ENCODE results near the gene PTPRN2.
"Not testable (repeated sequence)": the region's sequence is repeated elsewhere in the genome, so short reads cannot be mapped to it uniquely, and the experiment has no call there.

Gene PTPRN2

DNA sequence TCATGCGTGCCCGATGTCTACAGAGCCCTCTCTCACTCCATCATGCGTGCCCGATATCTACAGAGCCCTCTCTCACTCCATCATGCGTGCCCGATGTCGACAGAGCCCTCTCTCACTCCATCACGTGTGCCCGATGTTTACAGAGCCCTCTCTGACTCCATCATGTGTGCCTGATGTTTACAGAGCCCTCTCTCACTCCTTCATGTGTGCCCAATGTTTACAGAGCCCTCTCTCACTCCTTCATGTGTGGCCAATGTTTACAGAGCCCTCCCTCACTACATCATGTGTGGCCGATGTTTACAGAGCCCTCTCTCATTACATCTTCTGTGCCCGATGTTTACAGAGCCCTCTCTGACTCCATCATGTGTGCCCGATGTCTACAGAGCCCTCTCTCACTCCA is 740.9 kb downstream of the PTPRN2 start:
- not testable (repeated sequence) for DNase-seq (ENCODE audit: low read depth in 4 of 4, low spot score in 1 of 4)

DNA sequence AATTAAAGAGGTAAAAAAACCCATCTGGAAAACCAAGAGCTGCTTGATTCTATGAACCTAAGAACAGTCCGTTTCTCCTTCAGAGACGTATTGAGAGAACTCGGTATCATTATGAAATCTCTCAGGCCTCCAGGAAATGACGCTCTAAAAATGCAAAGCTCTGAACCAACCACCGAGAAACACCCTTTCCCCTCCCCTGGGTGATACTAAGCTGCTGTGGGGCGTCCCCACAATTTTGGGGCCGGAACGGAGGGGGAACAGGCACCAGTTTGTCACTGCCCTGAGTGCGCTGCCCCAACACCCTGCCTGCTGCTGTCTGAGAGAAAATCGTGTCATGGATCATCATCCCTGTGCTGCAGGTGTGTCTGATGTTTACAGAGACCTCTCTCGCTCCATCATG is 741.4 kb downstream of the PTPRN2 start:
- DNase-seq (ENCODE audit: low read depth in 4 of 4, low spot score in 1 of 4) = no peak

GRCh38 chr7:157845203-157845835 is 742.3 kb downstream of the PTPRN2 start:
- no peak for DNase-seq (ENCODE audit: low read depth in 4 of 4, low spot score in 1 of 4)

DNA sequence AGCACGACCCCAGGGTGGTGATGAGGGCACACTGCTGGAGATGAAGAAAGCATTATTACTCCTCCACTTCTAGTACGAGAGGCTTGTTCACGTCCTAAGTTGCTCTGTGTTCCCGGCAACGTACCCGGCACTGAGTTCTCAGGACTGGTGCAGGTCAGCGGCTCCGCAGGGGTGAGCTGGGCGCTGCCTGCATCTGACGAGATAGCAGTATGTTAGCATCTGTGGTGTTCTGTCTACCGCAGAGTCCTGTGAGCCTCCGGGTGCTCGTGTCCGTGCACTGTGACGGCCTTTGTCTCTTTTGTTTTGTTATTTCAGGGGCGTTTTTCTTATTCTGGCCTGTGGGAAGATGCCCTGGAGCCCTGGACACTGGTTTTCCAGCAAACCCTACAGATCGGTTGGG is 743.0 kb downstream of the PTPRN2 start:
- no peak for DNase-seq (ENCODE audit: low read depth in 4 of 4, low spot score in 1 of 4)

DNA sequence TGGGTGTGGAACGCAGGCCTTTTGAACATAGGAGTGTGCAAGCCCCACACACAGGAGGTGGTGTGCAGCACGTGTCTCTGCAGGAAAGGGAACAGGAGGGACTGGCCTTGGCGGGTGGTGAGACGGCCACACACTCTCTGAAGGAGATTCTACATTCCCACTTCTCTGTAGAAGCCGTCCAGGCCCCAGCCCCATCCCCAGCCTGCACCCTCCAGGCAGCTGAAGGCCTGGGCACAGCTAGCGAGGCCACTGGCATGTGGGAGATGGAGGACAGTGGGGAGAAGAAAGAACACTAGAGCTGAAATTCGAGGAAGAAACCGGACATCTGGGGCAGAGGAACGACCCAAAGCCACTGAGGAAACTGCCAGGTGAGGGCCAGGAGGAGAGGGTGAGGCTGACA is 743.5 kb downstream of the PTPRN2 start:
- no peak for DNase-seq (ENCODE audit: low read depth in 4 of 4, low spot score in 1 of 4)

- no peak for DNase-seq (ENCODE audit: low read depth in 4 of 4, low spot score in 1 of 4)
Measured at GRCh38 chr7:157843336-157844140, 744.1 kb downstream of the PTPRN2 start.

DNA sequence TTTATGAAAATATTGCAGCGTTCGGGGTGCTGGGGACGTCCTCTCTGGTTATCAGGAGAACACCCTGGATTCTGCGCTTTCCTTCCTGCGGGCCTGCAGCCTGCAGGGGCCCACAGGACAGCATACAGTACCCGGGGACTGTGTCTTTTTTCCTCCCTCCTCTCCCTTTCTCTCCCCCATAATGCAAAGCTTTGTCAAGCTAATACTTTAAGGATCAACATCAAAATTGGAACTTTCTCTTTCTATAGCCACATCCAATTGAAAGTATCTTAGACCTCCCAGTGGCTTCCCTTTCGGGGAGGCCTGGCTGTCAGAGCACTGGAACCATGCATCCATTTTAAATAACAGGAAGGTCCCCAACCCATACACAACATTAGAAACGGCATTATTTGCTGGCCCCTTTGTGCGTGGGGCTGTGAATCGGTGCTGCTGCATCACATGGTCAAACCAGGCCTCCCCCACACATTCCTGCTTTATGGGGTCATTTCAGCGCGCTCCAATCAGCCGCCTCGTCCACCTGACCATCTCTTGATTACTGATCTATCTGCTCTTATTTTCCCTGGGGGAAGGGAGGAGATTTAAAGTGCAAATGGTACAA is 745.8 kb downstream of the PTPRN2 start:
- no peak for DNase-seq (ENCODE audit: low read depth in 4 of 4, low spot score in 1 of 4)

DNA sequence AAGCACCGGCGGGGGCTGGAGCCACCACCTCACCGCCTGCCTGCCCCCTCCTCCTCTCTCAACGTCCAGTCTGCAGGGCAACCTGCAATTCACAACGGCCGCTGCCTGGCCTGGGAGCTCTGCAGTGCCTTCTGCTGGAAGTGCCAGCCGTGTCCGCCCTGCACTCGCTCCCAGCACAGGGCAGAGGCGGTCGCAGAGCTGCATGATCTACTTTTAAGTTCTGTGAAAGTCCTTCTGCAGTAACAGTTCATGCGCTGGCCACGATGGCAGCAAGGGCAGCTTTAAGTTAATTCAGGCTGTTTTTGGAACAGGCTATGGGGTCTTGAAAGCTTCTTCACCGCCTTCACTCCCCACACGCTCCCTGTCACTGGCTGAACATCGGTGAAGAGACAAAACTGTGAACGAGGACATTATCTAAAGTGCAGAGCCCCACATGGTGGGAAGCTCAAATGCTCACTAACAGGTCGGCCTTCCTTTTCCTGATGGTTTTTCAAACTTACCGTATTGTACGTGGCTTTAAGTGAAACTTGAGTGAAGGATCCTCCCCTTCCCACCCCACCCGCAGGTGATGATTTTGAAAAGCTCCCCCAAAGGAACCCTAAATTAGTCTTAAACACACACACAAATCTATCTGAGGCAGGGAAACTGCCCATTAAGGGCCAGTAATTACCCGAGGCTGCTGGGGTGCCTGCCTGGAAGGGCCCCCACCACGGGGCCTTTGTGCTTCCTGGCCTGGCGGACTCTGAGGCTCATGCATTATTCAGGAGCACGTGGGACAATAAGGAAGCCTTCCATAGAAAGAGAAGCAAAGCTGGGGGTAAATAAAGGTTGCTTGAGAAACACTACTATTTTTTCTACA is 746.5 kb downstream of the PTPRN2 start:
- no peak for DNase-seq (ENCODE audit: low read depth in 4 of 4, low spot score in 1 of 4)

DNA sequence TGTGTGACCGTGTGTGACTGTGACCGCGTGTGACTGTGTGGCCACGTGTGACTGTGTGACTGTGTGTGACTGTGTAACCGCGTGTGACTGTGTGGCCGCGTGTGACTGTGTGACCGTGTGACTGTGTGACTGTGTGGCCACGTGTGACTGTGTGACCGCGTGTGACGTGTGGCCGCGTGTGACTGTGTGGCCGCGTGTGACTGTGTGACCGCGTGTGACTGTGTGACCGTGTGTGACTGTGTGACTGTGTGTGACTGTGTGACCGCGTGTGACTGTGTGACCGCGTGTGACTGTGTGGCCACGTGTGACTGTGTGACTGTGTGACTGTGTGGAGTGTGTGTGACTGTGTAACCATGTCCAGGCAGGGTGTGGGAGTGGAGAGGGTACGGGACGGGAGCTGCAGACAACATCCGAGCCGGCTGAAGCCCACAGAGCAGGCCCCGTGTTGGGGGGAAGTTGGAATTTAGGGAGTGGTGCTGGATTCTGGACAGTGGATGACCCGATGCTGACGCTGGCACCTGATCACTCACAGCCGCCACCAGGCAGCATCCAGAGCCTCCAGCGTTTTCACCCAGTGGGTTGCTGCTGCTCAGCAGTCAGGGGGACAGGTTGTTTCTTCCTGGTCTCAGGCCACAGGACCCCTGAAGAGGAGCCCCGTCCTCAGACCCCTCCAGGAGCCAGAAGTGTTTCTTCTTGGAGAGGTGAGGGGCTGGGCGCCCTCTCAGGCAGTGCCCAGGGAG is 747.3 kb downstream of the PTPRN2 start:
- DNase-seq (ENCODE audit: low read depth in 4 of 4, low spot score in 1 of 4) = no peak

DNA sequence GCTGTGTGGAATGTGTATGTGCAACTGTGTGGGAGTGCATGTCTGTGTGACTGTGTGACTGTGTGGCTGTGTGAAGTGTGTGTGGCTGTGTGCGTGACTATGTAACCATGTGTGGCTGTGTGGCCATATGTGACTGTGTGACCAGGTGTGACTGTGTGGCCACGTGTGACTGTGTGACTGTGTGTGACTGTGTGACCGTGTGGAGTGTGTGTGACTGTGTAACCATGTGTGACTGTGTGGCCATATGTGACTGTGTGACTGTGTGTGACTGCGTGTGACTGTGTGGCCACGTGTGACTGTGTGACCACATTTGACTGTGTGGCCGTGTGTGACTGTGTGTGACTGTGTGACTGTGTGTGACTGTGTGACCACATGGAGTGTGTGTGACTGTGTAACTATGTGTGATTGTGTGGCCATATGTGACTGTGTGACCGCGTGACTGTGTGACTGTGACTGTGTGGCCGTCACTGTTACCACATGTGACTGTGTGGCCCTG is 747.9 kb downstream of the PTPRN2 start:
- DNase-seq (ENCODE audit: low read depth in 4 of 4, low spot score in 1 of 4) = no peak

DNA sequence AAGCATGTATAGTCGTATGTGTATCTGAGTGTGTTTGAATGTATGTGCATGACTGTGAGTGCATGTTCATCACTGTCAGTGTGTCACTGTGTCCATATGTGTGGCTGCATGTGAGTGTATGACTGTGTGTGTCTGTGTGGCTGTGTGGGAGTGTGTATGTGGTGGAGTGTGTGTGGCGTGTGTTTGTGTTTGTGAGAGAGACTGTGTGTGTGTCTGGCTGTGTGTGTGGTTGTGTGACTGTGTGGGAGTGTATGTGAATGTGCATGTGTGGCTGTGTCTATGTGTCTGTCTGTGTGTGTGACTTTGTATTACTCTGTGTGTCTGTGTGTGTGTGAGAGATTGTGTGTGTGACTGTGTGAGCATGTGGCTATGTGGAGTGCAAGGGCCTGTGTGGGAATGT is 748.4 kb downstream of the PTPRN2 start:
- DNase-seq (ENCODE audit: low read depth in 4 of 4, low spot score in 1 of 4) = no peak

DNA sequence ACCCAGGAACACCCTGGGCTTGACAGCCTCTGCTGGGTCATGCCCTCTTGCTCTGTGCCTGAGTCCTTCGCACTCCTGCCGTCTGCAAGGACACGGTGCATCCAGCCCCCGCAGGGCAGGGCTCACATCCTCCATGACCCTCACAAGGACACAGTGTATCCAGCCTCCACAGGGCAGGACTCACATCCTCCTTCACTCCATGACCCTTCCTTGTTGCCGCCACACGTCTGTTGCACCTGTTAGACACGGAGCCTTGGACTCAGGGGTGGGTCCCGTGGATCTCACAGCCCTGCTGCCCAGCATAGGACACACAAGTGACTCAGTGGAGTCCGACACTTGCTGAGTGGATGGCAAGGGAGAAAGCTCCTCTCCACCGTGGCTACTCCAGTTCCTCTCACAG is 750.1 kb downstream of the PTPRN2 start:
- DNase-seq (ENCODE audit: low read depth in 4 of 4, low spot score in 1 of 4) = no peak

DNA sequence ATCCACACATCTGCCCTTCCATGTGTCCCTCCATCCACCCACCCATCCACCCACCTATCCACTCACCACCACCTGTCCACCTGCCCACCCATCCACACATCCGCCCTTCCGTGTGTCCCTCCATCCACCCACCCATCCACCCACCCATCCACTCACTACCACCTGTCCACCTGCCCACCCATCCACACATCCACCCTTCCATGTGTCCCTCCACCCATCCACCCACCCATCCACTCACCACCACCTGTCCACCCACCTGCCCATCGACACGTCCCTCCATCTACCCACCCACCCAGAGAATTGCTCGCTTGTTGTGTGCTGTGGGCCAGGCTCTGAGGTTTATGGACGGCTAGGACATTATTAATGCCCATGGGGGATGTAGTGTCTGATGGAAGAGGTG is 750.6 kb downstream of the PTPRN2 start:
- no peak for DNase-seq (ENCODE audit: low read depth in 4 of 4, low spot score in 1 of 4)

DNA sequence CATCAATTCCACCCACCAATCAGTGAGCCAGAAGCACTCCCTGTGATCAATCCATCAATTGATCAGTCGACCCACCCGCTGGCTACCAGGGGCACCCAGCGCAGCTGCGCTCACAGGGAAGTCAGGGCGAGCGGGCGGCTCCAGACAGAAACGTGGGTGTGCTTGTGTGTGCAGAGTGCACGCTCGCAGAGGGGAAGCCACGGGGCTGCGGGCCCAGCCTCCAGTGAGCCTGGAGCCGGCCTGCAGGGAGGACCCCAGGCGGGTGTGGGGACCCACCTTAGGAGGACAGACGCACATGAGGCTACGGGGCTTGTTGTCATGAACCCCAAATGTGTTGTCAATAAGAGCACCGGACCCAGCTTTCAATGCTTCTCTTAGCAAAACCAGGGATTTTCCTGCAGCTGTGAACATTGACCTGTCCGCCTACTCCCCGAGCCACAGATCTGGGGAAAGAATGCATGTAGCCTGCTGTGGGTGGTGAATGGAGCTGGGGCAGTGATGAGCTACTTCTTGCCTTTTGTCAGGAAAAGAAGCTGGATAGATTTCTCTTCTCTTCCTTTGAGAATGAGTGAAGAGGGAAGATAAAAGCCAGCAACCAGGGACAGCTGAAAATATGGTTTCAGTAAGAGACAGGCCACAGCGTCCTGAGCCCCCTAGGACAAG is 753.0 kb downstream of the PTPRN2 start:
- no peak for DNase-seq (ENCODE audit: low read depth in 4 of 4, low spot score in 1 of 4)

- no peak for DNase-seq (ENCODE audit: low read depth in 4 of 4, low spot score in 1 of 4)
Measured at GRCh38 chr7:157832866-157833607, 754.6 kb downstream of the PTPRN2 start.

GRCh38 chr7:157832421-157832820 is 755.2 kb downstream of the PTPRN2 start:
- DNase-seq (ENCODE audit: low read depth in 4 of 4, low spot score in 1 of 4) = no peak

DNA sequence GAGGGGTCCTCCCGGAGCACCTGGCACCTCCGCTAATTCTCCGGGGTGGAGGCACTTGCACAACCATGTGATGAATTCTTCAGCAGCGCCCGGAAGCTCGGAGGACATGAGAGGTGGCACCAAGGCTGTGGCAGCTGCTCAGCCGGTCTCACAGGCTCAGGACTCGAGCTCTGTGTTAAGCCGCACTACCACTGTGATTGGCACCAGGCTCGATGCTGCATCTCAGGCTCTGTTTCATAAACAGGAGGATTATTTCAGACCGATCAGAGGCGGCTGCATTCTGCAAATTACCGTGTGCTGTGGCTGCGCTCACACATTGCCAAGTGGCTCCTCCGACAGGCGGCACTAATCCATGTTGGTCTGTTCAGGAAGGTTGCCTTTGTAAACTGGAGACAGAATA is 755.6 kb downstream of the PTPRN2 start:
- no peak for DNase-seq (ENCODE audit: low read depth in 4 of 4, low spot score in 1 of 4)

DNA sequence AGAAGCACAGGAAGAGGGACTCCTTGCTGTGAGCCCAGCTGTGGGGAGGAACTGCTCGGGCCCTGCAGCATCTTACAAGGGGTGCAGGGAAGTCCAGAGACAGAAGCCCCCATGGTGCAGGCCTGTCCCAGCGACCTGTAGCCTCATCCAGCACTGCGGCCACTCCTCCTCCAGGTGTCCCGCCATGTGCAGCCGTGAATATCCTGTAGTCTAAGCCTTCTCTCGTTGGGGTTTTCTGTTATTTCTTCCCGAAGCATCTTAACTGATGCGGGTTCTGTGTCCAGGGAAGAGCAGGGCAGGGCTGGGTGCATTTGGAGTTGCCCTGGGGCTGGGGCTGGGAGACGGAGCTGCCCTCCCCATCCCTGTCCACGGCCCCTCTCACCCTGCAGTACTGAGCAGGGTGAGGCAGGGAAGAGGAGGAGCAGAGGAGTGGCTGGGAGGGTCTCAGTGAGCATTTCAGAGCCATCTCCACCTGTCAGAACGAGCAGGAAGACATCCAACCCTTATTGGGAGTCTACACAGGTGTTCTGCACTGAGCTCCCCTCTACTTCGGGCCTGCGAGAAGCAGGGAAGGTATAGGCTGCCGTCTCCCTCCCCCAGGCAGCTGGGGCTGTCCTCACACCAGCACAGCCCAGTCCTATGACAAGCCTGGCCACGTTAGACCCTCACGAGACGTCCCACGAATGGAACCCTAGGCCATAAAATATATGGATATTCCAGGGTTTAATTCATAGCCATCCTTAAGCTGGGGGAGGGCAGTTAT is 756.3 kb downstream of the PTPRN2 start:
- no peak for DNase-seq (ENCODE audit: low read depth in 4 of 4, low spot score in 1 of 4)

- no peak for DNase-seq (ENCODE audit: low read depth in 4 of 4, low spot score in 1 of 4)
Measured at GRCh38 chr7:157830331-157830730, 757.3 kb downstream of the PTPRN2 start.
